Adrenal gland (tissue), 19 donors: ENCODE data around the gene GPR161. TPM values are rescaled to one million over a fixed set of nuclear protein-coding genes. Genes with fewer than 3 reads are reported as not detected.
"Not testable (repeated sequence)": the region's sequence is repeated elsewhere in the genome, so short reads cannot be mapped to it uniquely, and the experiment has no call there.

Experiments used
- DNase-seq, 7 donors: peaks; one replicate each; pipeline ENCODE4 v3.0.0-alpha.2; 2019 to 2020
- H3K27ac ChIP-seq, 5 donors: fragments of 200-600 bp; sonication (generic) in 4 of 5; 1 replicate in 3 of 5; 2 replicates in 2 of 5; pipeline versions ENCODE4 v1.5.1 to v1.8.0; 2016 to 2020; ENCODE audit warnings: mild to moderate bottlenecking in 1 of 5
- H3K27me3 ChIP-seq: fragments of 200-600 bp; 2 replicates; pipeline ENCODE4 v1.8.0; 2021
- H3K36me3 ChIP-seq, 2 donors: fragments of 200-600 bp; replicated peaks in 1 of 2; 1 replicate in 1 of 2; 2 replicates in 1 of 2; pipeline versions ENCODE4 v1.5.1 to v1.8.0; 2018 to 2022
- H3K4me1 ChIP-seq, 2 donors: fragments of 200-600 bp; replicated peaks in 1 of 2; 1 replicate in 1 of 2; 2 replicates in 1 of 2; pipeline versions ENCODE4 v1.5.1 to v1.8.0; 2018 to 2021
- H3K4me3 ChIP-seq, 4 donors: fragments of 200-600 bp; sonication (generic) in 3 of 4; one replicate each; pipeline ENCODE4 v1.5.1; 2016 to 2018
- H3K9me3 ChIP-seq, 3 donors: fragments of 200-600 bp; sonication (generic) in 1 of 3; replicated peaks in 1 of 3; 1 replicate in 2 of 3; 2 replicates in 1 of 3; pipeline versions ENCODE4 v1.5.1 to v1.8.0; 2016 to 2021
- CTCF ChIP-seq, 6 experiments: fragments of 450-650 bp in 4 of 6; fragments of 200-600 bp in 2 of 6; sonication (generic) in 1 of 6; IDR thresholded peaks; 1 replicate in 5 of 6; 2 replicates in 1 of 6; pipeline versions ENCODE4 v1.5.1 to v1.8.0; 2016 to 2021; ENCODE audit warnings: antibody characterized with exemption in 6 of 6, mild to moderate bottlenecking in 2 of 6, moderate library complexity in 1 of 6
- POLR2A ChIP-seq, 2 donors: fragments of 450-650 bp; IDR thresholded peaks; one replicate each; pipeline ENCODE4 v1.6.1; 2017; ENCODE audit warnings: antibody characterized with exemption in 2 of 2, mild to moderate bottlenecking in 2 of 2, moderate library complexity in 1 of 2
- WGBS, 4 donors: extraction: QIAGEN DNeasy Blood & Tissue Kit in 2 of 4; methylation state at CpG; one replicate each; pipeline versions ENCODE4 v1.1.5 to v1.1.7; 2013 to 2017; 5-methylcytosine and 5-hydroxymethylcytosine counted together
- intact Hi-C, 2 donors: fragments of 100-400 bp; cut with DNase I; formaldehyde crosslinking; loops; one replicate each; pipeline versions ENCODE4 v1.14.1 to v1.15.0; 2022 to 2023
- long read RNA-seq, 10 donors: library from polyadenylated mRNA in 3 of 10; unstranded in 2 of 10; stranded (forward) in 1 of 10; transcript quantifications; one replicate each; pipeline ENCODE4 v2.0.0 and lab custom pipeline, GENCODE V29; 2021 to 2026
- polyA plus RNA-seq, 3 donors: library from polyadenylated mRNA; stranded (reverse); fragments of 200-250 nt in 2 of 3; fragments of 350-450 nt in 1 of 3; fragmentation: Illumina TruSeq in 1 of 3; extraction: RNeasy Lipid Tissue Mini Kit (QIAGEN cat#74804) in 1 of 3; gene quantifications; one replicate each; pipeline ENCODE4 v1.2.3, GENCODE V29; 2013 to 2014
- total RNA-seq, 9 donors: library from RNA; depleted of rRNA in 4 of 9; stranded (reverse); fragments of >200 nt in 4 of 9; fragments of 120-200 nt in 1 of 9; fragmentation: NEBNext Ultra II Directional in 1 of 9; extraction: Animal tissue kit (Norgen Biotek cat#: 25700) in 1 of 9; gene quantifications; one replicate each; pipeline versions ENCODE4 v1.1.0 to v1.2.4, GENCODE V29; 2013 to 2023
- donor health status: healthy with polysubstance abuse.
- donor health status: Bipolar disorder and iron deficiency.
- donor health status: DM: yes; HTN: yes; CAD: no.
- donor health status: DM: no; HTN: no; CAD: no.
- donor health status: DM: no; HTN: no; CAD: no.
- donor health status: DM: yes; HTN: yes; CAD: no.

The GPR161 gene, protein sequence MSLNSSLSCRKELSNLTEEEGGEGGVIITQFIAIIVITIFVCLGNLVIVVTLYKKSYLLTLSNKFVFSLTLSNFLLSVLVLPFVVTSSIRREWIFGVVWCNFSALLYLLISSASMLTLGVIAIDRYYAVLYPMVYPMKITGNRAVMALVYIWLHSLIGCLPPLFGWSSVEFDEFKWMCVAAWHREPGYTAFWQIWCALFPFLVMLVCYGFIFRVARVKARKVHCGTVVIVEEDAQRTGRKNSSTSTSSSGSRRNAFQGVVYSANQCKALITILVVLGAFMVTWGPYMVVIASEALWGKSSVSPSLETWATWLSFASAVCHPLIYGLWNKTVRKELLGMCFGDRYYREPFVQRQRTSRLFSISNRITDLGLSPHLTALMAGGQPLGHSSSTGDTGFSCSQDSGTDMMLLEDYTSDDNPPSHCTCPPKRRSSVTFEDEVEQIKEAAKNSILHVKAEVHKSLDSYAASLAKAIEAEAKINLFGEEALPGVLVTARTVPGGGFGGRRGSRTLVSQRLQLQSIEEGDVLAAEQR
- total RNA-seq (1 to 10 TPM; 1.9 to 4.8 (median 3.3) TPM), polyA plus RNA-seq (1 to 10 TPM in 2 of 3 donors, under 1 TPM in 1; 0.75 to 1.9 (median 1.9) TPM)
- long read RNA-seq, donor 1 = 0 reads
- long read RNA-seq, donor 2 = 0 reads
- long read RNA-seq, donor 3 = 0 reads
- long read RNA-seq, donor 4, partial matches to known transcripts = 1 of 1 reads
- long read RNA-seq, donor 4, other reads (novel, unspliced or antisense) = 0 of 1 reads
- long read RNA-seq, donor 5, partial matches to known transcripts = 2 of 3 reads
- long read RNA-seq, donor 5, other reads (novel, unspliced or antisense) = 1 of 3 reads
- long read RNA-seq, donor 6, partial matches to known transcripts = 3 of 3 reads
- long read RNA-seq, donor 6, other reads (novel, unspliced or antisense) = 0 of 3 reads
- long read RNA-seq, donor 7 = 0 reads
- long read RNA-seq, donor 8 = 0 reads
- long read RNA-seq, donor 9 = 0 reads
- long read RNA-seq, donor 10 = 0 reads

DNA sequence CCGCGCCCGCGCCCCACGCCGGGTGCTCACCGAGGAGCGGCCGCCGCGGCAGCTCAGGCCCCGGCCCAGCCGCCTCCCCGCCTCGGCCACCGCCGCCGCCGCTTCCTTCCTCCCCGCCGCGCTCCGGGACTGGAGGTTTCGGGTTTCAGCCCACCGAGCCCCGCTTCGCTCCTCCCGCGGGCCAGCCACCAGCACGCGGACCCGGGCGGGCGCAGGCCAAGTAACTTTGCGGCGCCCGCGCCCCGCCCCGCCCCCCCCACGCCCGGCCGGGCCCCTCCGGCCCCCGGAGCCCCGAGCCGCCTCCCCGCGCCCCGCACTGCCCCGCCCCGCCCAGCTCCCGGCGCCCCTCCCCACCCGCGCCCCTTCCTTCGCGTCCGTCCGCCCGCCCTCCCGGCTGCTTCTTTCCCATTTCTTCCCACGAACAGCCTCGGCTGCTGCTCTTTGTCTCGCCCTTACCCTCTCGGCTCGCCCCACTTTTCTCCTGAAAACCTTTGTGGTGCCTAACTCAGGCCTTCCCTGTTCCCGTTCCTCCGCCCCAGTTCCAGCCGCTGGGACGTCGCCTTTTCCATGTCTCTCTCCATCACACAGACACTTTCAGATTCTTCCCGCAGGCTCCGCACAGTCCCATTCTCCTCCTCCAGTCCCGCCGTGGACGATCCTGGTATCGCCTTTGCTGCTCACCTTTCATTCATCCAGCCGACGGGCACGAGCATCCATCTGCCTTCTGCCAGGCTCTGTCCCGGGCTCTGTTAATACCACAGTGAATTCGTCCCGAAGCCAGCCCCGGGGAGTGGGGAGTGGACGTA lies at the start of gene GPR161:
GPR161 (minus strand) TSS at position 222 of the 806 bp plus-strand sequence. CDS start 32,080 bp downstream, outside the sequence.
- peak; percentile 39 to 56 (median 44) for DNase-seq
- TF ChIP-seq POLR2A (IDR thresholded peaks at IDR 0.05) (no peak), CTCF (IDR thresholded peaks at IDR 0.05) (peak in 1 of 6 experiments; percentile 5)
- WGBS, 4 donors = 0 to 2% (median 1%) methylated on average over 27 to 78 of the region's 86 CpGs
- H3K4me1 ChIP-seq = peaks cover 8 to 13% of the 10 kb centered on the region in 2 donors
- no peaks in the 10 kb centered on the region for H3K36me3 ChIP-seq
- peak within 1 kb of the TSS; percentile 2 to 86 (median 52) for H3K4me3 ChIP-seq
- no peaks in the 10 kb centered on the region for H3K9me3 ChIP-seq
- H3K27me3 ChIP-seq = no peaks in the 10 kb centered on the region
- peak within 1 kb of the TSS in 2 of 5 donors; percentile 52 to 77 for H3K27ac ChIP-seq
- intact Hi-C loops = no loop called here

- WGBS, 4 donors = 94 to 98% (median 97%) methylated on average over 15 of the region's 15 CpGs
- H3K4me1 ChIP-seq = peaks cover 0 to 12% of the 10 kb centered on the region in 2 donors
Observed at GRCh38 chr1:168181063-168181720, 44.5 kb upstream of the GPR161 start.

GRCh38 chr1:168180148-168180524 lies 43.4 kb upstream of the GPR161 start:
- WGBS, 4 donors = 37 to 49% (median 43%) methylated on average over 2 of the region's 2 CpGs
- Histone ChIP-seq H3K36me3 (no peaks in the 10 kb centered on the region), H3K4me1 (peaks cover 0 to 12% of the 10 kb centered on the region in 2 donors), H3K9me3 (no peaks in the 10 kb centered on the region), H3K27ac (peak overlapping the region in 3 of 5 donors; percentile 88 to 95 (median 90)), H3K4me3 (peak overlapping the region in 2 of 4 donors; percentile 53 to 74), H3K27me3 (no peaks in the 10 kb centered on the region)
- TF ChIP-seq POLR2A (IDR thresholded peaks at IDR 0.05) (no peak), CTCF (IDR thresholded peaks at IDR 0.05) (no peak)
- DNase-seq = no peak
- intact Hi-C loops = no loop called here

More at GRCh38 chr1:168181063-168181720, 44.5 kb upstream of the GPR161 start:
- H3K36me3 ChIP-seq, H3K9me3 ChIP-seq, H3K4me3 ChIP-seq, DNase-seq, H3K27ac ChIP-seq, H3K27me3 ChIP-seq, intact Hi-C loops: not testable (repeated sequence)
